GM23338 (cell line): ENCODE data around the gene ZNF223. TPM values are rescaled to one million over a fixed set of nuclear protein-coding genes. Genes with fewer than 3 reads are reported as not detected.

Experiments used
- ATAC-seq: fragments of 200-7000 bp; cut with Tn5 transposase; 3 replicates; pipeline ENCODE4 v1.9.1; 2020
- DNase-seq: peaks from one replicate; pipeline ENCODE4 v3.0.0-alpha.2; 2015; ENCODE audit warnings: low spot score
- H2AFZ ChIP-seq: fragments of 200-600 bp; sonication (generic); 2 replicates; pipeline ENCODE4 v1.8.0; 2016; ENCODE audit warnings: antibody characterized with exemption, mild to moderate bottlenecking, moderate library complexity
- H3F3A ChIP-seq: fragments of 200-600 bp; sonication (generic); replicated peaks from 2 replicates; pipeline ENCODE4 v1.8.0; 2017; ENCODE audit warnings: antibody characterized with exemption, mixed run types, low read depth
- H3K27ac ChIP-seq: fragments of 200-600 bp; sonication (generic); 2 replicates; pipeline ENCODE4 v1.6.1; 2016; ENCODE audit warnings: low read depth
- H3K27me3 ChIP-seq: fragments of 200-600 bp; sonication (generic); 2 replicates; pipeline ENCODE4 v1.8.0; 2016; ENCODE audit warnings: mild to moderate bottlenecking, mixed run types, moderate library complexity; ENCODE audit not compliant: insufficient read depth
- H3K36me3 ChIP-seq: fragments of 200-600 bp; sonication (generic); 2 replicates; pipeline ENCODE4 v1.8.0; 2016; ENCODE audit warnings: mild to moderate bottlenecking; ENCODE audit not compliant: insufficient read depth
- H3K4me1 ChIP-seq: fragments of 200-600 bp; sonication (generic); 2 replicates; pipeline ENCODE4 v1.8.0; 2016; ENCODE audit warnings: mild to moderate bottlenecking, moderate library complexity; ENCODE audit not compliant: insufficient read depth
- H3K4me2 ChIP-seq: fragments of 200-600 bp; sonication (generic); 2 replicates; pipeline ENCODE4 v1.7.1; 2017; ENCODE audit warnings: mixed run types
- H3K4me3 ChIP-seq: fragments of 200-600 bp; sonication (generic); 2 replicates; pipeline ENCODE4 v1.6.1; 2016; ENCODE audit warnings: mixed run types
- H3K79me2 ChIP-seq: fragments of 200-600 bp; sonication (generic); replicated peaks from 2 replicates; pipeline ENCODE4 v1.8.0; 2017; ENCODE audit warnings: mild to moderate bottlenecking; ENCODE audit not compliant: insufficient read depth
- H3K9me2 ChIP-seq: fragments of 200-600 bp; sonication (generic); 2 replicates; pipeline ENCODE4 v1.8.0; 2017; ENCODE audit not compliant: insufficient read depth
- H4K20me1 ChIP-seq: fragments of 200-600 bp; sonication (generic); replicated peaks from 2 replicates; pipeline ENCODE4 v1.8.0; 2017; ENCODE audit warnings: mild to moderate bottlenecking; ENCODE audit not compliant: insufficient read depth
- H3K27ac Mint-ChIP-seq: 2 replicates; pipeline ENCODE4 v1.8.0; 2020; ENCODE audit warnings: inconsistent platforms, mild to moderate bottlenecking, moderate library complexity, mixed read lengths
- H3K27me3 Mint-ChIP-seq: 3 replicates; pipeline ENCODE4 v1.8.0; 2022; ENCODE audit warnings: low read depth, mild to moderate bottlenecking, moderate library complexity, mixed read lengths, inconsistent platforms; ENCODE audit not compliant: insufficient read depth, poor library complexity
- H3K36me3 Mint-ChIP-seq: 3 replicates; pipeline ENCODE4 v1.8.0; 2021; ENCODE audit warnings: low read depth, mild to moderate bottlenecking, inconsistent platforms, moderate library complexity, mixed read lengths
- H3K4me1 Mint-ChIP-seq: 3 replicates; pipeline ENCODE4 v1.8.0; 2020; ENCODE audit warnings: mild to moderate bottlenecking, inconsistent platforms, mixed read lengths
- H3K4me3 Mint-ChIP-seq: 3 replicates; pipeline ENCODE4 v1.8.0; 2021; ENCODE audit warnings: moderate library complexity, mild to moderate bottlenecking, inconsistent platforms, mixed read lengths
- H3K9me3 Mint-ChIP-seq: 3 replicates; pipeline ENCODE4 v1.8.0; 2020; ENCODE audit warnings: moderate library complexity, mild to moderate bottlenecking, inconsistent platforms, mixed read lengths
- CREB1 ChIP-seq: fragments of 250-450 bp; sonication (Bioruptor Pico); IDR thresholded peaks from 2 replicates; pipeline ENCODE4 v1.5.0; 2020; ENCODE audit warnings: low read depth, mild to moderate bottlenecking, moderate library complexity
- CTCF ChIP-seq, 2 experiments: fragments of 200-600 bp in 1 of 2; sonication (generic) in 1 of 2; conservative IDR thresholded peaks; 2 replicates each; pipeline versions ENCODE4 v1.5.1 to v1.6.1; 2016 to 2017; ENCODE audit warnings: antibody characterized with exemption in 2 of 2, low read depth in 2 of 2, mild to moderate bottlenecking in 2 of 2, moderate library complexity in 1 of 2
- ETS1 ChIP-seq: IDR thresholded peaks from 2 replicates; pipeline ENCODE4 v1.6.1; 2016; ENCODE audit warnings: antibody characterized with exemption
- EZH2phosphoT487 ChIP-seq: fragments of 200-600 bp; sonication (generic); IDR thresholded peaks from one replicate; pipeline ENCODE4 v1.8.1; 2018; ENCODE audit warnings: antibody characterized with exemption; ENCODE audit not compliant: unreplicated experiment
- JUNB ChIP-seq: IDR thresholded peaks from one replicate; pipeline ENCODE4 v1.6.1; 2016; ENCODE audit warnings: antibody characterized with exemption; ENCODE audit not compliant: unreplicated experiment
- NANOG ChIP-seq: IDR thresholded peaks from 2 replicates; pipeline ENCODE4 v1.6.1; 2016; ENCODE audit warnings: antibody characterized with exemption, borderline replicate concordance
- POLR2AphosphoS5 ChIP-seq: IDR thresholded peaks from 2 replicates; pipeline ENCODE4 v1.6.1; 2016; ENCODE audit warnings: antibody characterized with exemption, low read depth
- REST ChIP-seq: IDR thresholded peaks from one replicate; pipeline ENCODE4 v1.6.1; 2018; ENCODE audit warnings: antibody characterized with exemption; ENCODE audit not compliant: unreplicated experiment
- STAT1 ChIP-seq: IDR thresholded peaks from one replicate; pipeline ENCODE4 v1.6.1; 2016; ENCODE audit warnings: antibody characterized with exemption; ENCODE audit not compliant: unreplicated experiment
- ZNF114 ChIP-seq: fragments of 250-450 bp; sonication (Bioruptor Pico); IDR thresholded peaks from 2 replicates; pipeline ENCODE4 v1.5.0; 2020; ENCODE audit warnings: mild to moderate bottlenecking, moderate library complexity
- ZNF331 ChIP-seq: fragments of 250-450 bp; sonication (Bioruptor Pico); IDR thresholded peaks from 2 replicates; pipeline ENCODE4 v1.5.0; 2020; ENCODE audit warnings: low read depth, mild to moderate bottlenecking, moderate library complexity
- ZNF462 ChIP-seq: fragments of 250-450 bp; sonication (Bioruptor Pico); IDR thresholded peaks from 2 replicates; pipeline ENCODE4 v1.5.0; 2020; ENCODE audit warnings: mild to moderate bottlenecking, moderate library complexity
- polyA plus RNA-seq: library from polyadenylated mRNA; unstranded; fragments of >200 nt; fragmentation: Nextera tagmentation; extraction: Ambion mirVana; gene quantifications from 2 replicates; pipeline ENCODE4 v1.2.1, GENCODE V29; 2016
- total RNA-seq: library from RNA; depleted of rRNA; stranded (reverse); fragments of >200 nt; shearing (Covaris generic); gene quantifications from 2 replicates; pipeline ENCODE4 v1.2.3, GENCODE V29; 2014

Gene ZNF223
- total and polyA plus RNA-seq, 2 experiments from 2014 or later, result 3.3 to 5.8 TPM

- no peak for TF ChIP-seq EZH2phosphoT487
- TF ChIP-seq REST, result no peak
- no peak for TF ChIP-seq STAT1
- no peak for TF ChIP-seq NANOG
- no peak for TF ChIP-seq ZNF114
- no peak for TF ChIP-seq CTCF (conservative IDR thresholded peaks at IDR 0.05; ENCODE audit: low read depth in 2 of 2)
- TF ChIP-seq ETS1, result no peak
- TF ChIP-seq JUNB, result no peak
- TF ChIP-seq CREB1 (CRISPR knock-in tag), result no peak
- no peak for TF ChIP-seq ZNF331 (CRISPR knock-in tag)
These were observed 45.9 kb upstream of the ZNF223 start (continued) for GRCh38 chr19:44005973-44006372.

GRCh38 chr19:44007473-44007872 is 44.4 kb upstream of the ZNF223 start:
- Mint-ChIP-seq H3K9me3 (peaks cover 47% of the 10 kb centered on the region), H3K36me3 (peaks cover 55% of the 10 kb centered on the region), H3K27ac (no peak overlapping the region), H3K4me1 (peaks cover 4% of the 10 kb centered on the region), H3K4me3 (no peak overlapping the region), H3K27me3 (peaks cover 5% of the 10 kb centered on the region)
- H4K20me1 ChIP-seq, result no peaks in the 10 kb centered on the region
- no peak overlapping the region for H2AFZ ChIP-seq
- no peak overlapping the region for H3K27ac ChIP-seq
- 0 out of 2 replicates have a peak, but pooled peaks cover 8% of the 10 kb centered on the region for H3K79me2 ChIP-seq
- ATAC-seq (no peak), DNase-seq (no peak)
- no peaks in the 10 kb centered on the region for H3K27me3 ChIP-seq
- no peak overlapping the region for H3K4me2 ChIP-seq
- H3K9me2 ChIP-seq, result peaks cover 17% of the 10 kb centered on the region
- no peaks in the 10 kb centered on the region for H3F3A ChIP-seq
- no peaks in the 10 kb centered on the region for H3K4me1 ChIP-seq
- H3K36me3 ChIP-seq, result peaks cover 31% of the 10 kb centered on the region
- H3K4me3 ChIP-seq, result no peak overlapping the region
- TF ChIP-seq EZH2phosphoT487 (no peak), STAT1 (no peak), ZNF462 (CRISPR knock-in tag) (no peak), POLR2AphosphoS5 (no peak)
